Midbrain (tissue), 1 donor: ENCODE data around the gene BACH2.
"Not testable (repeated sequence)": the region's sequence is repeated elsewhere in the genome, so short reads cannot be mapped to it uniquely, and the experiment has no call there.

ENCODE experiments used
- DNase-seq: peaks from one replicate; lab custom pipeline; 2025; lab: John Stamatoyannopoulos, UW

Gene BACH2

GRCh38 chr6:90154755-90155470, 141.7 kb downstream of the BACH2 start:
- DNase-seq = no peak

- no peak for DNase-seq
These were observed 144.8 kb downstream of the BACH2 start for GRCh38 chr6:90151576-90152422.

- no peak for DNase-seq
These were observed 147.4 kb downstream of the BACH2 start for GRCh38 chr6:90149280-90149679.

GRCh38 chr6:90148867-90149266, 147.8 kb downstream of the BACH2 start:
- DNase-seq = no peak

GRCh38 chr6:90146921-90147649, 149.6 kb downstream of the BACH2 start:
- DNase-seq = no peak

- DNase-seq = no peak
These were observed 150.6 kb downstream of the BACH2 start for GRCh38 chr6:90146024-90146423.

GRCh38 chr6:90144928-90145555, 151.6 kb downstream of the BACH2 start:
- DNase-seq = no peak

- no peak for DNase-seq
These were observed 152.2 kb downstream of the BACH2 start for GRCh38 chr6:90144396-90144795.

- no peak for DNase-seq
These were observed 156.0 kb downstream of the BACH2 start for GRCh38 chr6:90140683-90141082.

- DNase-seq = no peak
These were observed 157.3 kb downstream of the BACH2 start for GRCh38 chr6:90139272-90139817.

- no peak for DNase-seq
These were observed 159.6 kb downstream of the BACH2 start for GRCh38 chr6:90136837-90137568.

GRCh38 chr6:90136176-90136575, 160.5 kb downstream of the BACH2 start:
- no peak for DNase-seq

- DNase-seq = no peak
These were observed 161.0 kb downstream of the BACH2 start for GRCh38 chr6:90135667-90136066.

GRCh38 chr6:90133664-90134063, 163.0 kb downstream of the BACH2 start:
- not testable (repeated sequence) for DNase-seq

- DNase-seq = no peak
These were observed 164.8 kb downstream of the BACH2 start for GRCh38 chr6:90131614-90132423.

- DNase-seq = no peak
These were observed 165.5 kb downstream of the BACH2 start for GRCh38 chr6:90131125-90131524.

- not testable (repeated sequence) for DNase-seq
These were observed 168.0 kb downstream of the BACH2 start for GRCh38 chr6:90128687-90129086.

GRCh38 chr6:90127595-90127994, 169.0 kb downstream of the BACH2 start:
- no peak for DNase-seq

GRCh38 chr6:90126839-90127238, 169.8 kb downstream of the BACH2 start:
- DNase-seq = no peak

GRCh38 chr6:90126181-90126580, 170.5 kb downstream of the BACH2 start:
- no peak for DNase-seq
